ENCODE results near the gene KIAA0040. TPM values are rescaled to one million over a fixed set of nuclear protein-coding genes. Genes with fewer than 3 reads are reported as not detected.

Gene KIAA0040
- total RNA-seq, 1 donor from 2014 or later, result 38.5 TPM

GRCh38 chr1:175185903-175186302 is 6.7 kb downstream of the KIAA0040 start:
- intact Hi-C loops (cut with DNase I), result no loop called here
- no peaks in the 10 kb centered on the region for H3K36me3 ChIP-seq
- H3K27me3 ChIP-seq, result no peaks in the 10 kb centered on the region
- TF ChIP-seq, protein P1, sequence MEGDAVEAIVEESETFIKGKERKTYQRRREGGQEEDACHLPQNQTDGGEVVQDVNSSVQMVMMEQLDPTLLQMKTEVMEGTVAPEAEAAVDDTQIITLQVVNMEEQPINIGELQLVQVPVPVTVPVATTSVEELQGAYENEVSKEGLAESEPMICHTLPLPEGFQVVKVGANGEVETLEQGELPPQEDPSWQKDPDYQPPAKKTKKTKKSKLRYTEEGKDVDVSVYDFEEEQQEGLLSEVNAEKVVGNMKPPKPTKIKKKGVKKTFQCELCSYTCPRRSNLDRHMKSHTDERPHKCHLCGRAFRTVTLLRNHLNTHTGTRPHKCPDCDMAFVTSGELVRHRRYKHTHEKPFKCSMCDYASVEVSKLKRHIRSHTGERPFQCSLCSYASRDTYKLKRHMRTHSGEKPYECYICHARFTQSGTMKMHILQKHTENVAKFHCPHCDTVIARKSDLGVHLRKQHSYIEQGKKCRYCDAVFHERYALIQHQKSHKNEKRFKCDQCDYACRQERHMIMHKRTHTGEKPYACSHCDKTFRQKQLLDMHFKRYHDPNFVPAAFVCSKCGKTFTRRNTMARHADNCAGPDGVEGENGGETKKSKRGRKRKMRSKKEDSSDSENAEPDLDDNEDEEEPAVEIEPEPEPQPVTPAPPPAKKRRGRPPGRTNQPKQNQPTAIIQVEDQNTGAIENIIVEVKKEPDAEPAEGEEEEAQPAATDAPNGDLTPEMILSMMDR (IDR thresholded peaks at IDR 0.05), result no peak
- TF ChIP-seq POLR2A (IDR thresholded peaks at IDR 0.05) (no peak), POLR2AphosphoS5 (IDR thresholded peaks at IDR 0.05; ENCODE audit: insufficient read depth in 1 of 2, low read depth in 1 of 2) (no peak)
- H3K27ac ChIP-seq, result no peak overlapping the region
- no peak for DNase-seq (ENCODE audit: extremely low spot score in 2 of 2)
- peaks cover 96% of the 10 kb centered on the region for H3K4me1 ChIP-seq
- no peaks in the 10 kb centered on the region for H3K9me3 ChIP-seq
- H3K4me3 ChIP-seq, result no peak overlapping the region

DNA sequence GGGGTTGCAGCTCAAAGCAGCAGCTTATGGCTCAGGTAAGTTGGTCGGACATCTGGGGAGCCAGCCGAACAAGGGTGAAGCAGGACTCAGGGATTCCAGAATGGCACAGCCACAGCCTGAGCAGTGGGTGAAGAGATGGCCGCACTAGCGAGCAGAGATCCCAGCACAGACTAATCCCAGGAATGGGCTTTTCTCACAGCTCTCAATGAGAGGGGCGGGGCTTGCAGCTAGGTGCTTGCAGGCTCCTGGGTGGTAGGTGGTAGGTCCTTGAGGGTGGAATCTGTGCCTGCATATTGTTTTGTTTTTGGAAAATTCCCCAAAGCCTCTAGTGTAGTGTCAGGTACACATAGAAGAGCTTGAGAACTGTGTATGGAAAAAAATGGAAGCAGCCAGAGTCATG is 9.0 kb downstream of the KIAA0040 start:
- intact Hi-C loops (cut with DNase I), result no loop called here
- H3K9me3 ChIP-seq, result no peaks in the 10 kb centered on the region
- TF ChIP-seq POLR2AphosphoS5 (IDR thresholded peaks at IDR 0.05; ENCODE audit: insufficient read depth in 1 of 2, low read depth in 1 of 2) (no peak), POLR2A (IDR thresholded peaks at IDR 0.05) (no peak)
- TF ChIP-seq, protein P1 (IDR thresholded peaks at IDR 0.05), result no peak
- peaks cover 93% of the 10 kb centered on the region for H3K4me1 ChIP-seq
- no peak for DNase-seq (ENCODE audit: extremely low spot score in 2 of 2)
- no peaks in the 10 kb centered on the region for H3K36me3 ChIP-seq
- H3K4me3 ChIP-seq, result no peak overlapping the region
- H3K27ac ChIP-seq, result no peak overlapping the region
- no peaks in the 10 kb centered on the region for H3K27me3 ChIP-seq

DNA sequence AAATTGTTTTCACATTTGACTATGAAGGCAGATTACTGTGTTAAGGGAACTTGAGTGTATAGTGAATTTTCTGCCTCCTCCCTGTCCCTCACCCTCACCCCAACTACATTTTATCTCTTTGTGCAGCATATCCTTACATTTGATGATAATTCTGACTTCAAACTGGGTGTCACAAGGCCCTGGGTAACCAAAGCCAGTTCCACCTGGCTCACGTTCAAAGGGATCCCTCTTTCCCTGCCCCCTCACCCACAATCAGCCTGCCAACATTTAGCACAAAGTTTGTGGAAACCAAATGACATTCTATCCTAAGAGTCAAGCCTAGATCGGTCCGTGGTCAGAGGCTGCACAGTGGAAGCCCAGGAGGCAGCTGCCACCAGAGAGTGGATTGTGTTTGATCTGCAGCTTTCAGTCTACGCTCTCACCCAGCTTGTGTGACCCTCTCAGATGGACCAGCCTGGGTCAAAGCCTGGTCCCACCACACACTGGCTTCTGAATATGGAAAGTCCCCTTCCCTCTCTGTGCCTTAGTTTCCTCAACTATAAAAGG is 10.3 kb downstream of the KIAA0040 start:
- no peak overlapping the region for H3K27ac ChIP-seq
- TF ChIP-seq POLR2A (IDR thresholded peaks at IDR 0.05), result no peak
- TF ChIP-seq, protein P1 (IDR thresholded peaks at IDR 0.05), result no peak
- no peak for TF ChIP-seq POLR2AphosphoS5 (IDR thresholded peaks at IDR 0.05; ENCODE audit: insufficient read depth in 1 of 2, low read depth in 1 of 2)
- intact Hi-C loops (cut with DNase I), result no loop called here
- no peaks in the 10 kb centered on the region for H3K27me3 ChIP-seq
- no peak overlapping the region for H3K4me3 ChIP-seq
- peaks cover 80% of the 10 kb centered on the region for H3K4me1 ChIP-seq
- DNase-seq (ENCODE audit: extremely low spot score in 2 of 2), result no peak
- no peaks in the 10 kb centered on the region for H3K36me3 ChIP-seq
- H3K9me3 ChIP-seq, result no peaks in the 10 kb centered on the region

DNA sequence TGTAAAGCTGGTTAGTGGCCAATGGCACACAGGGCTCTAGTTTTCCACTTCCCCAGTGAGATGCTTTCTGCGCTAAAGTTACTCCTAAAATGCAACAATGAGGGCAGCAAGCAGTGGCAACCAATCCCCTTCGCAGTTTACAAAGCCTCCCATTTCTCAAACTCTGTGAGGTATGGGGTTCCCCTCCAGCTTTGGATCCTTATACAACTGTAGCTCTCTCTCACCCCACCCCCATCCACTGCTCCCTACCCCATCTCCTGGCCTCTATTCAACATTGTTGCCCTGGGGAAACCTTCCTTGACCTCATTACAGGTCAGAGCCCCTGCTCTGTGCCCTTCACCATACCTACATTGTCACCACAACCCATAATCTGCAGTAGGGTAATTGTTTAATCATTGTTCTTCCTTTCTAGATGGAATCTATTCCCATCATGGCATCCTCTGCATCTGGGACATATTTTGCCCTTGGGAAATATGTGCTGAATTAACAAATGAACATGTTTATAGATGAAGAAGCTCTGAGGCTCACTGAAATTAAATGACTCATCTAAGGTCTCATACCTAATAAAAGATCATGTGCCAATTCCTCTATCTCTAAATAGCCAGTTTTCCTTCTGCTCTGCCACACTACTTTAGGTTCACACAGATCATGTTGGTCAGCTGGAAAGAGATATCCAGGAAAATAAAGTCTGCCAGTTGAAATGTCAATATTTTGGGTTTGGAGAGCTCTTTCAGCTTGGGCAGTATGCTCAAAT is 12.6 kb downstream of the KIAA0040 start:
- DNase-seq (ENCODE audit: extremely low spot score in 2 of 2), result no peak
- peaks cover 0 to 3% of the 10 kb centered on the region in 2 donors for H3K36me3 ChIP-seq

More for the DNA sequence above, 12.6 kb downstream of the KIAA0040 start:
- no peak overlapping the region for H3K27ac ChIP-seq
- H3K9me3 ChIP-seq, result no peaks in the 10 kb centered on the region
- H3K4me1 ChIP-seq, result peaks cover 57% of the 10 kb centered on the region
- no peaks in the 10 kb centered on the region for H3K27me3 ChIP-seq
- no peak for TF ChIP-seq POLR2A (IDR thresholded peaks at IDR 0.05)
- TF ChIP-seq POLR2AphosphoS5 (IDR thresholded peaks at IDR 0.05; ENCODE audit: insufficient read depth in 1 of 2, low read depth in 1 of 2), result no peak
- TF ChIP-seq, protein P1 (IDR thresholded peaks at IDR 0.05), result no peak
- no peak overlapping the region for H3K4me3 ChIP-seq
- intact Hi-C loops (cut with DNase I), result no loop called here
